GM18517 (cell line): Measurements from ENCODE around the gene PPTC7.
A peak's percentile ranks its signal among the peaks of the same experiment; 100 is the strongest.
"Not testable (repeated sequence)": the region's sequence is repeated elsewhere in the genome, so short reads cannot be mapped to it uniquely, and the experiment has no call there.

Source experiments
- ATAC-seq: cut with Tn5 transposase; IDR thresholded peaks from one replicate; pipeline ENCODE4 v1.9.1; 2021; ENCODE audit warnings: mild to moderate bottlenecking, moderate library complexity; ENCODE audit not compliant: unreplicated experiment

PPTC7 gene

DNA sequence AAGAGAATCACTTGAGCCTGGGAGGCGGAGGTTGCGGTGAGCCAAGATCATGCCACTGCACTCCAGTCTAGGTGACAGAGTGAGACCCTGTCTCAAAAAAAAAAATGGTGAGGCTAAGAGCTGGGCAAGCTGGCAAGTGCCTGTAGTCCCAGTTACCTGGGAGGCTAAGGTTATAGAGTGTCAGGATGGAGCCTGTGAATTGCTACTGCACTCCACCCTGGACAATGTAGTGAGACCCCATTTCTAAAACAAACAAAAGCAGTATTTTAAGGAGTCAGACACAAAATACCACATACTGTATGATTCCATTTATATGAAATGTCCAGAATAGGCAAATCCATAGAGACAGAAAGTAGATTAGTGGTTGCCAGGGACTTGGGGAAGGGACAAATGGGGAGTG is 4.0 kb upstream of the PPTC7 start:
- not testable (repeated sequence) for ATAC-seq

DNA sequence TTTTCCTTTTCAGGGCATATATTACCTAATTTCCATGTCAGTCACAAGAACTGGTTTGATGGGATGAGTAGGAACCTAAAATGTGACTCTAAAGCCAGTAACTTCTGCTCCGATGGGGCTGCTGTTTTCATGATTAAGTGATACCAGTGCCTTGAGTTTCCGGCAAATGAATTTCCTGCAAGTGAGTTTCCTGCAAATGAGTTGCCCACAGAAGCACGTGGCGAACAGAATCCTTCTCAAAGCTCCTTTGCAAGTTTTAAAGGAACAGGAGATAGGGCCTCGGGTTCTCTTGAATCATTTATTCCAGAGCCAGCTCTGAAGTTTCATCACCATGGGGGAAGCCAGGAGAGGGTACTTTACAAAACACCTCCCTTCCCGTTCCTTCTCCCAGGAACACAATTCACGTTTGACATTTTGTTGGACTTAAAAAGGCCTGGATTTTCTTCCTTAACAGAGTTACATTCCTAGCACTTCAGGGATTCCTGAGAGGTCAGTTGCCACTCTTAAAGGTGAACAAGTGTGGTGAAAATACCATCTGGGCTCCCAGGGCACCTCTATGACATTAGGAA is 2.2 kb upstream of the PPTC7 start:
- ATAC-seq, result no peak

DNA sequence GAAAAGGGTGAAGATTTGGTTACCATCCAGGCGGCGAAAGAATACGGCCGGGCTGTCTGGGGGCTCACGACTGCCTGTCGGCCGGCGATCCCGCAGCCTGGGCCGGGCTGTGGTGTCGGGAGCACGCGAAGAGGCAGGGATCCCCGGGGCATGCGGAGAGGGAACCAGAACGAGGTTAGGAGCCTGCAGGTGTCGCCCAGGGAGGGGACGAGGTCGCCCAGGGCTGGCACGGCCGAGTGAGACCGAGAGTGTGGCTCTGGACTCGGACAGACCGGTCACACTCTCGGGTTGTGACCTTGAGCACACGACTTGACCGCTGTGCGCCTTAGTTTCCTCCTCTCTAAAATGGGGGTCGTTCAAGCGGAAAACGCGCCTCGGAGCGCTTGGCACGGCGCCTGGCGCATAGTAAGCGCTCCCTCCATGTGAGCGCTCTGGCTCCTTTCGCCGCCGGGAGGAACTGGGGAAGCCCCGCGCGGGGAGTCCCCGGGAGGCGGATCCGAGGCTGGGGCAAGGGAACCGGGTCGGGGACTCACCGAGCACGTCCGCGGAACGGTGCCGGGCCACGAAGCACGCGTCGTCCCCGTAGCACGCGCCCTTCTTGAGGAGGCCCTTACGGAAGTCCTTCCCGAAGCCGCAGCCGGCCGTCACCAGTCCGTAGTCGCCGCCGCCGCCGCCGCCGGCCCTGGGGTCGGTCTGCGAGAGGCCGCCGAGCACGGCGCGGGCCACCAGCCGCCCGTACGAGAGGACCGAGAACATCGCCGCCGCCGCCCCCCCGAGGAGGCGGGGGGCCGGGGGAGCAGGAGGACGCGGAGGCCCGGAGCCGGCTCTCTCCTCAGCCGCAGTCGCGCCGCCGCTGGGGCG is 612 bp downstream of the PPTC7 start:
- peak; percentile 38 for ATAC-seq

DNA sequence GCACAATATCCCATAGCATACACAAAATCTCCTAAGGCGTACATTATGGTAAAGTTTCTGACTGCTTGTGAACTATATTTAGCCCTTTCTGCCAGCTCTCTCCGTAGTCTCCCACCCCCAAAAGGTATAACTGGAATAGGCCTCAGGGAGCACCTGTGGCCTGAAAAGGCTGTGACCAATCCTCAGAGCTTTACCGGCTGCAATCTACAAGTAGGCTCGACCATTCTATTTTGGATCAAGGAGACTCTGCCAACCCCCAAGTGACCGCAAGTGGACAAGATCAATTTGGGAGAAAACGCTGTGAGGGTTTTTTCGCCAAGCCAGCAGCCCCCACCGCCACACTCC is 1.2 kb downstream of the PPTC7 start:
- ATAC-seq, result no peak

DNA sequence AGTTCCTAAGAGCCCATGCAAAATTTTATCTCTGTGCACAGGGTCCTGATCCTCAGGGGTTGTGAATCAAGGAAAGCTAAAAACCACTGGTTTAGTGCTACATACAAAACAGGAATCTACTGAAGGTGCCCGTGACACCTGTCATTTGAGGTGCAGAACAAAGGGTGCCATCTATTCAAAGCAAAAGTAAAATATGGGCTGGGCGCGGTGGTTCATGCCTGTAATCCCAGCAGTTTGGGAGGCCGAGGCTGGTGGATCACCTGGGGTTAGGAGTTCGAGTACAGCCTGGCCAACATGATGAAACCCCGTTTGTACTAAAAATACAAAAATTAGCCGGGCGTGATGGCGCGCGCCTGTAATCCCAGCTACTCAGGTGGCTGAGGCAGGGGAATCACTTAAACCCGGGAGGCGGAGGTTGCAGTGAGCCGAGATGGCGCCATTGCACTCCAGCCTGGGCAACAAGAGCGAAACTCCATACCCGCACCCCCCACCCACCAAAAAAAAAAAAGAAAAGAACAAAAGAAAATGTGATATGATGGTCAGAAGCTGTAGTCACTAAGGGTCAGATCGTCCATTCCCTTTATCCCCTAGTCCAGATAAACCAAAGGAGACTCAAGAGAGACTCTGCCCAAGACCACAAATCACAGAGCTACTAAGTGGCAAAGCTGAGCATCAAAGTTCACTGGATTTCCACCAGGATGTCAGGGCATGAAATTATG is 3.4 kb downstream of the PPTC7 start:
- no peak for ATAC-seq

DNA sequence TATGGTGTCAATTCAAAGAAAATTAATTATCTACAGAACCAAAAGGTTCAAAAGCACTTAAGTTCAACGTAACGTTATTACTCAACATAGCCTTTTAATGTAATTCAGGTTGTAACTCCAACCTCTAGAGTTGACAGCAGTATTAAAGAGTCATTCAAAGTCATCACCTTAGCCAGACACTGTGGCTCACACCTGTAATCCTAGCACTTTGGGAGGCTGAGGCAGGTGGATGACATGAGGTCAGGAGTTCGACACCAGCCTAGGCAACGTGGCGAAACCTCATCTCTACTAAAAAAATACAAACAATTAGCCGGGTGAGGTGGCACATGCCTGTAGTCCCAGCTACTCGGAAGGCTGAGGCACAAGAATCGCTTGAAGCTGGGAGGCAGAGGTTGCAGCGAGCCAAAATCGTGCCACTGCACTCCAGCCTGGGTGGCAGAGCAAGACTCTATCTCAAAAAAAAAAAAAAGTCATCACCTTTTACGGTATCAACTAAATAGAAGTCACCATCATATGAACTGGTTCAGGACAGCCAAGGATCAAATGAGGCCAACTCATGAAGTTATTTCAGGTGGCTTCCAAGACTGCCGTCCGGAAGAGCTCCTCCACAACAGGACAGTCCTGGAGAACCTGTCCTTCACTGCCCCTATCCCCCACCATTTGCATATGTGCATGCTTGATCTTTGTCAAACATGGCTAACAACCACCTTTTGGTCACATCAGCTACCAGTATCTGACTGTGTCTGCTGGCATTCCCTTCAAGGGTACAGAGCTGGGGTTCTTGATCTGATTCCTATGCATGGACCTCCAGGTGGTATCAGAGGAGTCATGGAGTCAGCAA is 4.2 kb downstream of the PPTC7 start:
- no peak for ATAC-seq

DNA sequence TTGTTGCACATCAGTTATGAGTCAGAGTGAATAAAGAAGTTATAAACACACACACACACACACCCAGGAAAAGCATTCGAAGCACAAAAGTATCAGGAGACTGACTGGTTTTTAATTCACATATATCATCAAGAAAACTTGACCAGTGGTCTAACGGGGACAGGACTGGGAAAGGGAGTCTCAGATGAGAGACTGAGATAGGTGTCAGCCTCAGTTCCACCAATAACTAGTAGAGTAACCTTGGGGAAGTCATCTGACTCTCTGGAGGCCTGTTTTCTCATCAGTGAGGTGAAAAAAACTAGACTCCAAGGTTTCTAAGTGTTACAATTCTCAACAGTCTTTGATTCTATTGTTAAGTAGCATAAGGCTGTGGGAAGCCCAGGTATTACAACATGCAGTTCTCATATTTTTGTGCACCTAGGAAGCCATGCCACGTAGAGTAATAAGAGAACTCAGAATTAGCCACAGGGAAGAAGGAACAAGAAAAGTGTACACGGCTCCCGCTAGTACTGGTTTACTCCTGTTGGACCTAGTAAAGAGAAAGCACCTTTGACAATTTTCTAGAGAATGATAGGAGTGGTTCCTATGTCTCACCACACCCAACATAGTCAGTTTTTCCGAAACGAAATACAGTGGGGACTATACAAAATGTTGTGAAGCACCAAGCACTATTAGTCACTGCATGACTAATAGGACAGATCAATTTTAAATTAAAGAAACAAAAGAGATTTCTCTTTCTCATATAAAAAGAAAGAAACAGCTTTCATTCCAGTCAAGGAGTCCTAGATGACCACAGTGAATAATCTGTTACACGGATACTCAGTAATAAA is 5.0 kb downstream of the PPTC7 start:
- peak; percentile 22 for ATAC-seq

DNA sequence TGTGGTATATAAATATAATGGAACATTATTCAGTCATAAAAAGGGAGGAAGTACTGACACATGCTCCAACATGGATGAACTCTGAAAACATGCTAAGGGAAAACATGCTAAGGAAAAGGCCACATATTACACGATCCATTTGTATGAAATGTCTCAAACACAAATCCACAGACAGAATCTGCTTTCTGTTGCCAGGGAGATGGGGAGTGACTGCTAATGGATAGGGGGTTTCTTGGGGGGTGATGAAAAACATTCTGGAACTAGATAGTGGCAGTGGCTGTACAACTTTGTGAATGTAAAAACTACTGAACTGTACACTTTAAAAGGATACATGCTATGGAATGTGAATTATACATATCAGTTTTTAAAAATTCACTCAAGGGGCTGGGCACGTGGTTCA is 6.6 kb downstream of the PPTC7 start:
- no peak for ATAC-seq

DNA sequence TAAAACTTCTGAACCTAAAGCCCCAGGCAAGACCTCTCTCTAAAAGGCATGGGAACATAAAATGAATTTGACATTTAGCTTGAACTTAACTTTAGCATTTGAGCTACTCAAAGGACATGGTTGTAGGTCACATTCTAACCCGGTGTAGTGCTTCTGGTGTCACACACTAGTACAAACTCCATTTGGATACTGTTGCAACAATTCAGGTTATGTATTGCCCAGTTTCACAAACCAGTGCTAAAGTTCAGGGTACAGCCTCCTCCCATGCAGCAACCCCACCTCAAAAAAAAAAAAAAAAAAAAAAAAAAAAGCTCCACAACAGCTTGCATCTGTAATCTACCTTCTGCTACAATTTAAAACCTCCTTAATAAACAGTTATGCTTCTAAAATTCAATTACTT is 7.8 kb downstream of the PPTC7 start:
- ATAC-seq, result no peak

DNA sequence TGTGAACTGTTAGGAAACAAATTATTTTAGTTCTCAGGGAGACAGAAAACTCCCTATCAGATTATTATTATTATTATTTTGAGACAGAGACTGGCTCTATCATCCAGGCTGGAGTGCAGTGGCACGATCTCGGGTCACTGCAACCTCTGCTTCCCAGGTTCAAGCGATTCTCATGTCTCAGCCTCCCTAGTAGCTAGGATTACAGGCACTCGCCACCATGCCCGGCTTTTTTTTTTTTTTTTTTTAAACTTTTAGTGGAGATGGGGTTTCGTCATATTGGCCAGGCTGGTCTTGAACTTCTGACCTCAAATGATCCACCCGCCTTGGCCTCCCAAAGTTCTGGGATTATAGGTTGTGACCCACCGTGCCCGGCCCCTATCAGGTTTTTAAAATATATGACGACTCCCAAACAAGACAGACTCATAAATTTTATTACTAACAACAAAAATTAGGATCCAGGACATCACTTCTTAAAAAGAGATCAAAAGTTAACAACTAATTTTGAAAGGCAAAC is 8.3 kb downstream of the PPTC7 start:
- not testable (repeated sequence) for ATAC-seq

DNA sequence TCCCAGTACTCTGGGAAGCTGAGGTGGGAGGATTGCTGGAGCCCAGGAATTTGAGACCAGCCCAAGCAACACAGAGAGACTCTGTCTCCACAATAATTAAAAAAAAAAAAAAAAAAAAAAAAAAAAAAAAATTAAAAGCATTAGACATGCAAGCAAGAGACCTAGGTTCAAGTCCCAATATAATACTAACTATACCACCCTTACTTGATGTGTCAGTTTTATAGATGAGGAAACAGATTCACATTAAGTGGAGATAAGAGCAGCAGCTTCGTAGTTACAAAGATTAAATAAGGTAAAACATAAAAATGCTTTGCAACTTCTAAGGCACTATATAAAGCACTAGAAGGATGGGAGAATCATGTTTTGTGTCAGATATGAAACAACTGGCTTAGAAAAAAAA is 9.1 kb downstream of the PPTC7 start:
- ATAC-seq, result no peak

DNA sequence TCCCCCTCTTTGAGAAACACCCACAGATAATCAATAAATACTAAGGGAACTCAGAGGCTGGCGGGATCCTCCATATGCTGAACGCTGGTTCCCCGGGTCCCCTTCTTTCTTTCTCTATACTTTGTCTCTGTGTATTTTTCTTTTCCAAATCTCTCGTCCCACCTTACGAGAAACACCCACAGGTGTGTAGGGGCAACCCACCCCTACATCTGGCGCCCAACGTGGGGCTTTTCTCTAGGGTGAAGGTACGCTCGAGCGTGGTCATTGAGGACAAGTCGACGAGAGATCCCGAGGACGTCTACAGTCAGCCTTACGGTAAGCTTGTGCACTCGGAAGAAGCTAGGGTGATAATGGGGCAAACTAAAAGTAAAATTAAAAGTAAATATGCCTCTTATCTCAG is 12.3 kb downstream of the PPTC7 start:
- ATAC-seq, result not testable (repeated sequence)

DNA sequence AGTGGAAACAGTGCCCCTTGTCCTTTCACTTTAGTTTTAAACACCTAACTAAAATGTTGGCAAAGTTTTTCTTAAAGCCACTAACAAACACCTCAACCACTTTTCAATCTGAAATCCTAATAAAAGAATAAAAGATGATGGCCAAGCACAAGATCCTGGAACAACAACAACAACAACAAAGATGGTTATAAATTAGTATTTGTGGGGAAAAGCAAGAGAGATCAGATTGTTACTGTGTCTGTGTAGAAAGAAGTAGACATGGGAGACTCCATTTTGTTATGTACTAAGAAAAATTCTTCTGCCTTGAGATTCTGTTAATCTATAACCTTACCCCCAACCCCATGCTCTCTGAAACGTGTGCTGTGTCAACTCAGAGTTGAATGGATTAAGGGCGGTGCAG is 13.3 kb downstream of the PPTC7 start:
- ATAC-seq, result not testable (repeated sequence)

DNA sequence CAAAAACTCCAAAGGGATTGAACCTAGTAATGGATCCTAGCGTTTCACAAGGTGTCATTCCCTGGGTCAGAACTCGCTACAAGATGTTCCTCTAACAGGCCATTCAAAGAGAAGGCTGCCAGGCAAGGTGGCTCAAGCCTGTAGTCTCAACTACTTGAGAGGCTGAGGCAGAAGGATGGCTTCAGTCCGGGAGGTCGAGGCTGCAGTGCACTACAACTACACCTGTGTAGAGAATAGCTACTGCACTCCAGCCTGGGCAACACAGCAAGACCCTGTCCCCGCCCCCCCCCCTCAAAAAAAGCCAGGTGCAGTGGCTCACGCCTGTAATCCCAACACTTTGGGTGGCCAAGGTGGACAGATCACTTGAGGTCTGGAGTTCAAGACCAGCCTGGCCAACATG is 14.4 kb downstream of the PPTC7 start:
- ATAC-seq, result no peak

DNA sequence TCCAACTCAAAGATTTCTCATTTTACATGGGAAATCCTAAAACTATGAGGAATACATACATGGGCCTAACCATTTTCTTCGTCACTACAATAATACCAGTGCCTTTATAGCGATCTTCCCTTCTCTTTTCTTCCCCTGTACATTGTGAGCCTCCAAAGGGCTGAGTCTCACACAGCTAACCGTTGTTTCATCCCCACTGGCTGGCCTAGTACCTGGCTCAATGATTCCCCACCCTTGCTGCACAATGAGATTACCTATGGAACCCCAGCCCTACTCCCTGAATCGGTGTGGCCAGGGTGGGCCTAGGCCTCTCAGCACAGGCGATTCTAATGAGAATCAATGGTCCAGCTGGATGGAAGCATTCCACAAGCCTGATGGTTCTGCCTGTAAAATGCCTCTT is 16.1 kb downstream of the PPTC7 start:
- no peak for ATAC-seq

DNA sequence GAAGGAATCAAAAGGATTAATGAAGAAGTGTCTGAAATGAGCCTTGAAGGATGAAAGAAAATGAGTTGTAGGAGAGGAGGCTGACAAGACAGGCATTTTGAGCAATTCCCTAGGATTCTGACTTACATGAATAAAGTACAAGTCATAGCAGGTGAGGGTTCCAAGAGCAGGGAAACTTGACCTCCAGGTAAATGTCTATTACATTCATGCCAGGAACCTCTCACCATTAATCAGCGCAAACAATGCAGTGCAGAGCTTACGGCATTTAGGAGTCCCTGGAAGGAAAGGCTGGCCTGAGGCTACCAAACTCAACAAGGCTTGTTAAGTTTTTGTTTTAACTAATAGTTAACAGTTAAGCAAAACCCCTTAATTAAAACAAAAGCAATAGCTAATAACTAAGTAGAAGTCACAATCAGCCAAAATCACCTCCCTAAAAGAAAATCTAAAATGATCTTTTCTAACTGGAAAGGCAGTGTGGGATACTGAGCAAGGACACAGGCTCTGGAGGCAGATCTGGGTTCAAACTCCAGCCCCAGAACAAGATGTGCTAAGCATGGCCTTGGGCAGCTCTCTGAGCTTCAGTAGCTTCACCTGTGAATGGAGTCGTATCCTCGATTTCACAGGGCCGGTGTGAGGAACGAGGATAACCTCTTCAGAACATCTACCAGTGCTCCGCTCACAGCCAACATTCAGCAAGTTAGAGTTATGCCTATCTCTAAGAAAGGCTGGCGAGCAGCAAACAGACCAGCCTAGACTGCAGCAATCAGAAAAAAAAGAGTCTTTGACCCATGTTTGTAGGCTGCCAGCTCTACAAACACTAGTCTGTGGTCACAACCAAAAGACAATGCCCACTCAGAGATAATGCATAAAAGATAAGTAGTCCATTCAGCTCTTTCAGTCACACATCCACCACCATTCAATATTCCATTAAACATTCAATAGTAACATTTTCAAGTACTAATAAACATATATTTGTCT is 16.9 kb downstream of the PPTC7 start:
- no peak for ATAC-seq

DNA sequence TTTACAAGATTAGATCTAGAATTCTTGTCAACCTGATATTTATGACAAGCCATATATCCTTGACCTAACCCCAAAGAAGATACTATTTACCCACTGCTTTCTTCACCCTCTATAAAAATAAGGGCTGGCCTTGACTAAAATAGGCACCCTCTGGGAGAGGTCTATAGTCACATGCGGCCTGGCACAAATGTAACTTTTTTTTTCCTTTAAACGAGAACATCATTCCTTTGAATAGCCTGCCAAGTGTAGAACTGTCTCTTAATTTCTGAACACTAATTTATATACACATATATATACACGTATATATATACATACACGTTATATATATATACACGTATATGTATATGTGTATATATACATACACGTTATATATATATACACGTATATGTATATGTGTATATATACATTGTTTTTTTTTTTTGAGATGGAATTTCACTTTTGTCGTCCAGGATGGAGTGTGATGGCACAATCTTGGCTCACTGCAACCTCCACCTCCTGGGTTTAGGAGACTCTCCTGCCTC is 18.6 kb downstream of the PPTC7 start:
- ATAC-seq, result no peak

DNA sequence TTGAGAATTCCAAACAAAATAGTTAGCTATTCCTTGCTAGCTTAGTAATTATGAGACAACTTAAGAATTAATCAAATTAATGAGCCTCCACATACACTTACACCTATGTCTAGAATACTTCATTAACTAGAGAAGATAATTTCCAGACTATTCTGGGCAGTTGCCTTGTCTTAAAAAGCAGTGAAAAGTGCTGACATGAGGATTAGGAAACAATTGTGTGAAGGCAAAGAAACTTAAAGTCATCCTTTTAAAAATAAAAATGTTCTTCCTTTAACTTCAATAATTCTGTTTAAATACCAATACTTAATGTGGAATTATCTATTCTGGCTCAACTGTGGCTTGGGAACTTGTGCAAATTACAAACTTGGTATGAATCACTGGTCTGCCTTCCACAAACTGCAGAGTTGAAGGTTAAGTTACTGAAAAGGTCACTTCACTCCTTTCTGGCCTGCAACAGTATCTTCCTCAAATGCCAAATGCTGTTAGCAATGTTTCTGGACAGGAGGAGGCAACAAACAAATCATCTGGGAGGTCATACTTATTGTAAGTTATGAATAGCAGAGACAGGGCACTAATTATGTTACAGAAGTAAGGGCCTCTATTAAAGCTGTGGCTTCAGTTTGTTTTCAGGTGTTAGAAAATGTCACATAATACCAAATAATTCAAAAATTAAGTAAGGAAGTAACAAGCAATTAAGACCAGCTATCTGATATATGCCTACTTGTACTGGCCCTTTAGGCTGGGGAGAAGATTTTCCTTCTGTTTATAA is 19.2 kb downstream of the PPTC7 start:
- ATAC-seq, result no peak
